Activated gamma-delta T cell (primary cell): ENCODE data around the gene PDZD2.

Source experiments
- DNase-seq: peaks from one replicate; lab custom pipeline; 2025; lab: John Stamatoyannopoulos, UW

PDZD2 gene

DNA sequence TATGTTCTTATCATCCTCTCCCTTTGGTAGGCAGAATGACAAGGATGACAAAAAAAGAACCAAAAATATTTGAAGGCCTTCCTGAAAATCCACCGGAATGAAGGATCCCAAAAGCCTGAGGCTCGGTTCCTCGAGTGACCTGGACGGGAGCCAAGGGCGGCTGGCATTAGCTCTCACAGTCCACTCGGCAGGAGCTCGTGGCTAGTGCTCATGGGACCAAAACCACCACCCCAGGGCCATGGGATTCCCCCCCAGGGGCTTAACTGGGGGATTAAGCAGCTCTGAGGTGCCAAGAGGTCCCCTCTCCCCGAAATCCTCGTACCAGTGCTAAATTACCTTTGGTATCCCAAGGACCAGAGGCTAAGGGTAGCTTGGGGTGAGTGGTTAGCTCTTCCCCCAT, 586 bp upstream of the PDZD2 start:
- no peak for DNase-seq

DNA sequence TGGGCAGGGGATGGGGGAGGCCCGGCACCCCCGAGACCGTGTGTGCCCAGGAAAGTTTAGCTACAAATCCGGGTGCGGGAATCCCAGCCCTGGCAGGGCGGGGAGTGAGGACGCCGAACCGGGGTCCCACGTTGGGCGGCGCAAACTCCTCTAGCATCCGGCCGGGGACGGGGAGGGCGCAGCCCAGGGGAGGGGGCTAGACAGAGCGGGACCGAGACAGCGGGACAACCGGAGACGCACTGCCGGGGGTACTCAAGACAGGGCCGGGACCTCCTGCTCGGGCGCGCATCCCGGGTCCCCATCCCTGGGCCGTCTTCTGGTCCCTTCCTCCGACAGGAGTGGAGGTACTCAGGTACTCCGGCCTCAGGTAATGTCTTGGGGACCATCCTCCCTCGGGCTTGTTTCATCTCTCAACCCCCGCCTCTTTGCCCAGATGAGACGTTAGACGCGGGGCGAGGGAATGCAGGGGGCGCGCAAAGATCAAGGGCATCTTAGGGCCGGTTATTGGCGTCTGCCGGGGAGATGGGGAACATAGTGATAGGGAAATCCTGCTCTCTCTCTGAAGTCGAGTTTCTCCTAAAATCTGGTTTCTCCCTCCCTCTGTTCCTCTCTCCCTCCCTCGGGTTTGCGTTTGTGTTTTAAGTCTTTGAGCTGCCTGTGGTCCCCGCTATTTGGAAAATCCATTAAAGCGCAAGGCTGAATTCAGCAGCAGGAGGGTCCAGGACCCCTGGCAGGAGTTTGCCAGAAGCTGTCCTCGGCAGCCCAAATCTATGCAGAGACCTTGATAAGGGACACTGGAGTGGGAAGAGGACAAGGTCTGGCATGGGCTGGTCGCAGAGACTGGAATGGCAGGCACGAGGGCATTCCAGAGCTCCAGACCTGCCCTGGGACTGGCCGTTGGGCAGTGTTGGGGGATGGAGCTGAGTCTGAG, 815 bp downstream of the PDZD2 start:
- DNase-seq, result no peak

DNA sequence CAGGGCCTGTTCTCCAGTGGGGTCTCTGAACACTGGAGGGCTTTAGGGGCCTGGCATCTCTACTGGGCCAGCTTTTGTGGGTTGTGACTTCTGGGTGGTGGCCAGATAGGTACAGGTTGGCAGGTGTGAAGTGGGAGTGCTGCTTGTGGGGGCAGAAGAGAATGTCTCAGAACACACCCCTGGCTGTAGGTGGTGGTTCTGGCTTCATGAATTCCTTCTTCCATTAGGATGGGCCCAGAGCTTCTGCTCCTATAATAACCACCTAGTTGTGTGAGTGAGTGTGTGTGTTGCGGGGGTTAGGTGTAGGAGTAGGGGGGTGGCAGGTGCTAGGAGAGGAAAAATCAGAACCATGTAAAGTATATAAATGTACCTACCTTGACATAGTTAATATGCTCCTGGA, 1.6 kb downstream of the PDZD2 start:
- no peak for DNase-seq

DNA sequence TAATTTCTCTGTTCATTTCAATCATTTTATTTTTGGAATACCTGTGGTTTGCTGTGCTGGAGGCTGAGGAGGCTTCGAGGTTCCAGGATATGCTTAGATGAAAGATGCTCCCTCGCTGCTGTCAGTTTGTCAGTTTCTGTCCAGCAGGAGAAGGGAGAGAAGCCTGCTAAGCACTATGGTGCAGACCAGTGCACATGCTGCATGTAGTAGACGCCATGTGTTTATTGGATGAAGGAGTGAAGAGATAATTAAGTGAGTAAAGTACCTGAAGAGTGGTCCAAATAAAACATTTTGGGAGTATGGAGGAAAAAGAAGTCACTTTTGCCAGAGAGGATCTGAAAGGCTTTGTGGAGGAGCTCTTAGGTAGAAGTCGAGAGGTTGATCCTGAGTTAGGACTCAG, 2.1 kb downstream of the PDZD2 start:
- DNase-seq, result no peak

DNA sequence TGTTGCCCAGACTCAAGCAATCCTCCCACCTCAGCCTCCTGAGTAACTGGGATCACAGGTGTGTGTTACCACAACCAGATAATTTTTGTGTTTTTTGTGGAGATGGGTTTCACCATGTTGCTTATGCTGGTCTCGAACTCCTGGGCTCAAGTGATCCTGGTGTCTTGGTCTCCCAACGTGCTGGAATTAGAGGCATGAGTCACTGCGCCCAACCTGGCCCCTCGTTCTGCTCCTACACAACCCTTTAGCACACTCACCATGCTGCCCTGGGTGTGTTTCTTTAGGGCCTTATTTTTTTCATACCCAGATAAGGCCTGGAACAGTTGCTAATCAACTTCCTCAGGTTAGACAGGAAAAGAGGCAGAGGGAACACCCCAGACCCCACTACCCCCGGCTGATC, 2.6 kb downstream of the PDZD2 start:
- DNase-seq, result no peak

DNA sequence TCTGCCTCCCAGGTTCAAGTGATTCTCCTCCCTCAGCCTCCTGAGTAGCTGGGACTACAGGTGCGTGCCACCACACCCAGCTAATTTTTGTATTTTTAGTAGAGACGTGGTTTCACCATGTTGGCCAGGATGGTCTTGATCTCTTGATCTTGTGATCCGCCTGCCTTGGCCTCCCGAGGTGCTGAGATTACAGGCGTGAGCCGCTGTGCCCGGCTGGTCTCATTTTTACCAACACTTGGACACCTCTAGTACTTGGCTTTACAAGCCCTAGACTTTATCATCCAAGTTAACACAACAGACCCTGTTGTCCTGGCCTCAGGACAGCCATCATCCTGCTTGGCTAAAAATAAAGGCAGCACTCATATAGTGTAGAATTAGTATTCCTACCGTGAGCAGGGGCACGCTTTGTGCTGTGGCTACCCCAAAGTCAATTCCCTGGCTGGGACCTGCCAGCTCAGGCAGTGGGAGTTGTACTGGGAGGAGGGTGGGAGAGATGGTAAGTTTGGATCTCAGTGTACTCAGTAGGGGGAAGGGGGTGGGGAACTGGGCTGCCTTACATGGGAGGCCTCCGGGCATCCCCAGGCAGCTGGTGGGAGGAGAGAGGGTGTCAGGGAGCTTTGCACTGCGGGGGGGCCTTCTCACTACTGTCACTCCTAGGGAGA, 6.6 kb downstream of the PDZD2 start:
- DNase-seq, result no peak

DNA sequence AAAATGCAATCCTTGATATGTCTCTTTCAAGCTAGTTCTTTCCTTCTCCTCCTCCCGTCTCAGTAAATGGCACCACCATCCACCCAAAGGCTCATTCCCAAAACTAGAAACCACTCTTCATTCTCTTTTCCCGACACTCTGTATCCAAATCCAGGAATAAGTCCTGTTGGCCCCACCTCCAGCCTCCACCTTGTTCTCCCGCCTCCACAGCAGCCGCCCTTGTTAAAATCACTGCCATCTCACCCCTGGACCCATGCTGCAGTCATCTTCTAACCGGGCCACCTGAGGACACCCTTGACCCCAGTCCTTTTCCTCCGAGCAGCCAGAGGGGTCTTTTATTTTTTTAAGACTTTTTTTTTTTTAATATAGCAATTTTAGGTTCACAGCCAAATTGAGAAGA, 9.4 kb downstream of the PDZD2 start:
- no peak for DNase-seq

DNA sequence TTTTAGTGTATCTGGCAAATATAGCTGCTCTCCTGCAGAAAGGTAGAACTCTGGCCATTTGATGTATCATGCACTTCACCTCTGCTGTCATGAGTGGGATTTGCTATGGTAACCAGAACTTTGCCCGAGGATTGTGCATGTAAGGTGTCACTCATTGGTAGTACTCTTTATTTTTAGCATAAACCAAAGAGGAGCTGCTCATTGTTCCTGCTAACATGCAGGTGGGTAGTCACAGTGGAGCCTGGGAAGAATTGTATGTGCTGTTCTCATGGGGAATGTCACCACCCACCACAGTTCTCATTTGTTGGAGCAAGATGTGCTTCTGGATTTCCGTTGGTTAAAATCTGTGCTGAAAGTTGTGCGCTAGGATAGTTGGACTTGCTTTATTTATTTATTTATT, 12.3 kb downstream of the PDZD2 start:
- no peak for DNase-seq

DNA sequence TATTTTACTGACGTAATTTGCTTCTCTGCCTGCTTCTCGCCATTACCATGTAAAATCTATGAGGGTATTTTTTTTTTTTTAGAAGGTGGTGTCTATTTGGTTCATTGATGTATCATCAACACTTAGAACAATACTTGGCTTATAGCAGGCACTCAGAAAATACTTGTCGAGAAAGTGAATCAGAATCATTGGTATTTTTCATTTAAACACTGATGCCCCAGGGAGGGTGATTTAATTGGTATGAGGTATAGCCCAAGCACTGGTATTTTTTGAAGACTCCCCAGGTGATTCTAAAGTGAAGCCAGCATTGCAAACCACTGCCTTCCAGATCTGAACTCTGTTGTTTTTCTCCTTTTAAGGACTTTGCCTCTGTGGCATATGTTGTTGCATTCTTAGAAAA, 16.6 kb downstream of the PDZD2 start:
- no peak for DNase-seq

DNA sequence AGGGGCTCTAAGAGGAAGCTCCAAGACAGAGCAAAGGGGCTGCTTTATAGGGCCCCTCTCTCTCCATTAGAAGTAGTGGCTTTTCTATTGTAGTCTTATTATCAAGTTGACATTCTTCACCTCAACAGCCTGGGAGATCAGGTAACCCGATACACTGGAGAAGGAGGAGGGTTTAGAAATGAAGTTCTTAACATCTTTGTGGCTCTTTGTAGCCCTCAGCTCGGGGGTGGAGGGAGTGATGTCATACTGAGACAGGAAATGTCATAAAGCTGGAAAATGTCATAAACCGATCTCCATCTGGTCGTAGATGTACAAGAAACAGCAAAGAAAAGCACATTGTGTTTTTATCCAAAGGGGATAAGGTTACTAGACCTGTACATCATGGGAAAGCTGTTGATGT, 17.9 kb downstream of the PDZD2 start:
- DNase-seq, result no peak

DNA sequence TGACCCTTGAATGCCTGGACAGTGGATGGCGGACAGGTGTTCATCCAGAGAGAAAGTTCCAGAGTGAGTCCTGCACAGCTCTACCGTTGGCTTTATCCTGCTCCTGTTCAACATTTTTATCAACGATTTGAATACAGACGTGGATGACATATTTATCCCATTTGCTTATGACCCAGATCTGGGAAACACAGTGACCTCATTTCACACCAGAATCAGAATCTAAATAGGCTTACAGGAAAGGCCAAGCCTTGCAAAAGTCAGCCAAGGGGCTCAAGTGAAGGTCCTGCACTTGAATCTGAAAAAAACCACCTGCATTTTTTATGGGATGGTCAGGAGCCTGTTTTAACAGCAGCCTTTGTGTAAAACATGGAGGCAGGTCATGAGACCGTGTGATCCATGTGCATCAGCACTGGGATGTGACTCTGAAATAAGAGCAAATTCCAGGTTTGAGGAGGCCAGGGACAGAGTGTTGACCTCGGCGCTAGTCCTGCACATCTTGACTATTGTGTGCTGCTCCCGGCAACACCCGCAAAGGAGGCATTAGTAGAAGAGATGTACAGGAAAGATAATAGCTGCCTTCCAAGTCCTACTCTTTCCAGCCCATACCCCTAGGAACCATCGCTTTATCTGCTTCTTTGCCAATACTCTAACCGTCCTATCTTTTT, 18.5 kb downstream of the PDZD2 start:
- DNase-seq, result no peak

DNA sequence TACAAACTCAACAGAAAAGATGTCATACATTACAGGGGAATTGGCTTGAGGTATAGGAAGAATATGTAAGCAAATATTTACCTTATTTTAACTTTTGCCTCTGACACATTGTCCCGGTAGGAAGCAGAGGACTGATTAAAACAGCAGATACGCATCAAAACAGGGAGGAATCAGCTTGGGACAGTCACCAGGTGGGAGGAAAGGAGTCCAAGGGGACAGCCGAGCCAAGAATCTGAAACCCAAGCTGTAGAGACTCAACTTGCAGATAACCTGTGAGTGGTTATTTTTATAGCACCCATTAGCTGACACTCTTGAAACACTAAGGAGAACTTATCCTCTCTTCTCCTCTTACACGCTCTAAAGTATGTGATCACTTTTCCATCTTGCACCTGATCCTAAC, 22.3 kb downstream of the PDZD2 start:
- no peak for DNase-seq

DNA sequence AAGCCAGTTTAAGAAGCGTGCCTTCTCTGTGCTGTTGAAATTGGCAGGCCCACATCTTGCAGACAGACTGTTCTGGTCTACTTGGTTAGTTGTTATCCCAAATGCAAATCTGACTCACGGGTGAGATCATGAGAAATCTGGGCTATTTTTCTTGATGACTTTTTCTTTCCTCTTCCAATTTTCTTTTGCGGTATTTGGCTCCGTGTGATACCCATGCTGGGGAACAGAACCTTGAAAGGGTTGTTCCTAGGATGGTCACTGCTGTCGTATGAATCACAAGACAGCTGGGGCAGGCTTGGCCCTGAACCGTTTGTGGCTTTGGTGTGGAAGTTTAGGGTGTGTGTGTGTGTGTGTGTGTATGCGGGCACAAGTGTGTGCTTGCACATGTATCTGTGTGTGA, 24.6 kb downstream of the PDZD2 start:
- no peak for DNase-seq

DNA sequence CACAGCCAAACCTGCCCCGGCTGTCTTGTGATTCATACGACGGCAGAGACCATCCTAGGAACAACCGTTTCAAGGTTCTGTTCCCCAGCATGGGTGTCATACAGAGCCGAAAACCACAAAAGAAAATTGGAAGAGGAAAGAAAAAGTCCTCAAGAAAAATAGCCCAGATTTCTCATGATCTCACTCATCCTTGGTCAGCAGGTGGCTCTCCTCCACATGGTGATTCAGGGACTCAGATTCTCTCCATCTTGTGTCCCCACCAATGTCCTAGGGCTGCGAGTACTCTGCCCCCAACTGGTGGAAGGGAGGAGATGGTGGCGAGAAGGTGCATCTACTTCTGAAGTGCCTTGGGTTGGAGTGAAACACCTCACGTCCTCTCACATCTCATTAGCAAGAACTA, 25.6 kb downstream of the PDZD2 start:
- no peak for DNase-seq

DNA sequence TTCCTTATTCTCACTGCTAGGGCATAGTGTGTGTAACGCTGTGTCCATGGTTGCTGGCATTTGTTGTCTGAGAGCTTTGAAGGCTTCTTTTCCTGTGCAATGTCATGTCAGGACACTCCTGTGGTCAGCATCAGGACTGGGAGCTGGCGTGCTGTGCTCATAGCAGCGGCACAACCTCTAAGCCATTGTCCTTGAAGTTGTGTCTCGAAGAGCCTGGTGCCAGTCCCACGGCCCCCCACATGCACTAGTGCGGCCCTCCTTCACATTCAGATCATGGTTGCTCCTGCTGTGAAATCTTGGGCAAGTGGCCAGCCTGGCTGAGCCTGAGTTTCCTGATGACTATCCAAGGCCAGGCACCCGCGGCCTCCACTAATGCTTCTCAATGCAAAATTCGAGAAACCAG, 32.4 kb downstream of the PDZD2 start:
- DNase-seq, result no peak

DNA sequence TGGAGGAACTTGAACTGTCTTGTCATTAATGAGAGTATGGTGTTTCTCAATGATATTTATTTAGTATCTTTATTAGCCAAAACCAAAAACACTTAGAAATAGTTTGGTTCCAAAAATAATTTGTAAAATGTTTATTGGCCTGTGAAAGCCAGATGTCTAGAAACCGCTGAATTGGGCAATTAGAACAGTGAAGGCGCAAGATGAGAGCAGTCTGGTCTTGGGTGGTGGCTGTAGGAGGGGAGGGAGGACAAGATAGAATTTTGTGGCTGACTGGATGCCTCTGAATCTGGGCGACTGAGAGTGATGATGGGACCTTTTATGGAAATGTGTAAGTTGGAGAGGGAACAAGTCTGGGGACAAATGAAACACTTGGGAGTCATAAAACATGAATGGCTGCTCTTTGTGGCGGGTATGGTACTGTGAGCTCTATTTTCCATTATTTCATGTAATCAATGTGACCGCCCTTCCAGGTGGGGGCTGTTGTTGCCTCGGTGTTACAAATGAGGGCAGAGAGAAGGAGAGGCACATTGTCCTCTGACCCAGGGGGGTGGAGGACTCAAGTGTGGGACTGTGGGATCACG, 35.5 kb downstream of the PDZD2 start:
- DNase-seq, result no peak

DNA sequence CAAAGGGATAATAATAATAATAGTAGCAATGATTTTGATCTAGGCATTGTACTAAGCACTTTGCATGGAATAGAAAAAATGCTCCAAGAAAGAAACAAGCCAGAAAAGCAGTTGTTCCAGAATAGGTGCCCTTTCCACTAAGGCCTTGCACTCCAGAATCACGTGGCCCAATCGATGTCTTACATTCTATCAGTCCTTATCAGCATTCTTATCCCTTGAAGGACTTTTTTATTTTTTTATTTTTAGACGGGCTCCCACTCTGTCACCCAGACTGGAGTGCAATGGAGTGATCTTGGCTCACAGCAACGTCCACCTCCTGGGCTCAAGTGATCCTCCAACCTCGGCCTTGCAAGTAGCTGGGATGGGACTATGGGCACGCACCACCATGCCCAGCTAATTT, 36.5 kb downstream of the PDZD2 start:
- no peak for DNase-seq

DNA sequence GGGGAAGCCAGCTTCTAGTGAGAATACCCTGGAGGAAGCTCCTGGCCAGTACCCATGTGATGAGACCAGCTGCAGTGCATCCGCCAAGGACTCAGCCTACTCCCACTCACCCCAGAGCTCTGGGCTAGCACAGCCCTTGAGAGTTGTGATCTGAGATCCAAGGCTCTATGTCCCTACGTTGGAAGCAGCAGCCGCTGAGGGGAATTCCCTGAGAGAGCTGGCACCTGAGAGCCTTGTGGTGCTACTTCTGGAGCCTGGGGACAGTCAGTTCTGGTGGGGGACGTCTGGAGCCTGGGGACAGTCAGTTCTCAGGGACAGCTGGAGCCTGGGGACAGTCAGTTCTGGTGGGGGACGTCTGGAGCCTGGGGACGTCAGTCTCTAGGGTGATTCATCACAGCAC, 39.2 kb downstream of the PDZD2 start:
- DNase-seq, result no peak

DNA sequence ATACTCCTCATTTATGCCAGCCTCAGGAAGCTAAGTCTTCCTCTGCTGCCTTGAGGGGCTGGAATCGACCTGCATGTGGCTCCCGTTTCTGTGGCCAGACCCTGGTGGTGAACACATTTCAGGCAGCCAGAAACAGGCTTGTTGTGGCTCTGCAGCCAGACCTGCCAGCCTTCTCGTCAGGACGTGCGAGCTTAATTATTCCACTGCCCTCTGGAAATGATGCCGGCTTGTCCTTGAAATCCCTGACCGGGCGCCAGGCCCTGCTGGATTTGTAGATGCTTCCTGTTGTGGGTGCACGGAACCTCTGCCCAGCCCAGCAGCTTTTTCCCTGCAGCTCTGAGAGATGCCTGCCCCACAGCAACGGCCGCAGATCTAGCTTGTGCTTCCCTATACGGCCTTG, 41.6 kb downstream of the PDZD2 start:
- DNase-seq, result no peak

DNA sequence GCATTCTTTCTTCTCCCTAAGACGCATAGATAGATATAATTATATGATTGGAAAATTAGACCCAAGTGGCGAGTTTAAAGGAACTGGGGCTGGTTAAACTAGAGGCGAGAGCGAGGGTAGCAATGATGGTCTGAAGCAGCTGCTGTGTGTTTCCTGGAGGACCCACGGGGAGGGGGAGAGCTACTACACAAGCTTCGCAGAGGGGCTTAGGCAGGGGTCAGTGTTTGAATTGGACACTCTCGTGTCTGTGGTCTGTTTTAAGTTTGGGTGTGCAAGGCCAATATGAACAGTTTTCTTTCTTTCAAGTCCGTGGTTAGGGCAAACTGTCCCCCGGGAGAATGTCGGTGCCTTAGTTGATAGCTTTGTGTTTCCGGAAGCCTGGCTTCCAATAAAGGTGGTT, 43.1 kb downstream of the PDZD2 start:
- no peak for DNase-seq

DNA sequence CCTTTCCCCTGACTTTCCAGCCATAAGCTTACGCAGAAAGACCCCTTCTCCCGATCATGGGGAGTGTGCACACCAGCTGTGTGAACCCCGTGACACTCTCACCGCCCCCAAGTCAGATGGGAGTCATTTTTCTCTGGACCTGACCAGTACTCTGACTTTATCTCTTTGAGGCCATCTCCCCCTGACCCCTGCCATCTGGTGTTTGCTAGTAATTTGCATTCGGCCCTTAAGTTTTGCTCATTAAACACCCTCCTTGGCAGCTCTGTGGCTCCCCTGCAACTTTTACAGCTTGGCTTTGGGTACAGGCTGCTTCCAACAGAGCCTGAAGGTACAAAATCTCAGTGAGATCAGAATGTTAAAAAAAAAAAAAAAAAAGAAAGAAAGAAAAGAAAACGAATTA, 43.9 kb downstream of the PDZD2 start:
- no peak for DNase-seq

DNA sequence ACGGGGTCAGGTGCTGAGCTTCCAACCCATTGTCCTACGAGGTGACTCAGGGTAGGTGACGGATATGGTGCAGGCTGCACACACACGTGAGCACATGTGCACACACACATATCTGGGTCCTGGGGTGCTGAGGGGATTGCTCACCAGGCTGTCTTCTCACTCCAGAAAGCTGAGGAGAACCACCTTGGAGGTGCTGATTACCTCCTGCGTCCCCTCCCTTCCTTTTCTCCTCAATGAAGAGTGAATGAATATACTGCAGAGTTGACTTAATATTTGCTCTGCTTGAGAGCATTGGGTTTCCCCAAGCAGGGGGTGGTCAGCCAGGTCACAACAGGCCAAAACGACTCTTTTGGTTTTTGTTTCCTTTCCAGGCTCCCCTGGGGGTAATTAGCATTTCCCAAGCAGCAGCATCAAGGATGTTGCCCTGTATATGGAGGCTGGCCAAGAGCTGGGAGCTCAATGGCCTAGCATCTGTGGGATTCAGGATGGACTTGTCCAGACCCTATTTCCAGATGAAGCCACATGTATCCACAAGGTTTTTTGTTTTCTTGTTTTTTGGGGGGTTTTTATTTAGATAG, 49.7 kb downstream of the PDZD2 start:
- DNase-seq, result no peak
